Measurements from ENCODE around the gene KCTD15. TPM values are rescaled to one million over a fixed set of nuclear protein-coding genes. Genes with fewer than 3 reads are reported as not detected.

The KCTD15 gene
- 41.4 and 65.2 TPM in 2 replicates for total RNA-seq

GRCh38 chr19:33796164-33796875 lies at the start of gene KCTD15:
Gene KCTD15 (plus strand): TSS chr19:33796870. CDS start chr19:33800455, 3,585 bp downstream.

Other genes with a start within 250 kb of the KCTD15 start
- gene CHST8, start 174.9 kb upstream of the KCTD15 start, total RNA-seq, result not detected in 2 replicates